CD4-positive, alpha-beta T cell (primary cell): ENCODE data around the gene PAQR4. TPM values are rescaled to one million over a fixed set of nuclear protein-coding genes. Genes with fewer than 3 reads are reported as not detected.

Source experiments
- ATAC-seq: fragments of 200-7000 bp; cut with Tn5 transposase; one replicate; pipeline ENCODE4 v1.10.0; 2022; ENCODE audit warnings: mild to moderate bottlenecking; ENCODE audit not compliant: poor library complexity
- CTCF ChIA-PET: fragments of 350-600 bp; sonication (Branson Sonifier 250); formaldehyde crosslinking; loops from one replicate; lab custom pipeline; 2021; ENCODE audit warnings: antibody characterized with exemption, inconsistent platforms; lab: Charles Lee
- POLR2A ChIA-PET: fragments of 350-600 bp; sonication (Branson Sonifier 250); formaldehyde crosslinking; loops from one replicate; lab custom pipeline; 2021; ENCODE audit warnings: antibody characterized with exemption, inconsistent platforms; lab: Charles Lee
- DNase-seq, 14 experiments: peaks; one replicate each; pipeline ENCODE4 v3.0.0-alpha.2; 2013 to 2020; ENCODE audit warnings: mixed read lengths in 2 of 14
- H3K27ac ChIP-seq, 2 donors: one replicate each; pipeline versions ENCODE4 v1.5.1 to v1.7.0; 2013; ENCODE audit warnings: low read length in 2 of 2, low read depth in 1 of 2, mild to moderate bottlenecking in 1 of 2
- H3K27me3 ChIP-seq, 2 experiments: 1 replicate in 1 of 2; 2 replicates in 1 of 2; pipeline versions ENCODE4 v1.6.1 to v1.7.0; 2013; ENCODE audit warnings: low read length in 2 of 2, control low read depth in 1 of 2, mild to moderate bottlenecking in 1 of 2, moderate library complexity in 1 of 2; ENCODE audit not compliant: insufficient read depth in 2 of 2, control insufficient read depth in 1 of 2
- H3K36me3 ChIP-seq: one replicate; pipeline ENCODE4 v1.6.1; 2013; ENCODE audit warnings: low read length, control low read depth; ENCODE audit not compliant: insufficient read depth
- H3K4me1 ChIP-seq: one replicate; pipeline ENCODE4 v1.6.1; 2013; ENCODE audit warnings: low read length, control low read depth; ENCODE audit not compliant: insufficient read depth
- H3K4me3 ChIP-seq: one replicate; pipeline ENCODE4 v1.5.1; 2013; ENCODE audit warnings: mild to moderate bottlenecking, low read length, moderate library complexity
- H3K9me3 ChIP-seq, 2 experiments: 1 replicate in 1 of 2; 2 replicates in 1 of 2; pipeline versions ENCODE4 v1.6.1 to v1.7.0; 2013; ENCODE audit warnings: low read length in 2 of 2, mild to moderate bottlenecking in 2 of 2, control low read depth in 1 of 2, moderate library complexity in 1 of 2; ENCODE audit not compliant: control insufficient read depth in 1 of 2, insufficient read depth in 1 of 2
- H3K27ac Mint-ChIP-seq: one replicate; pipeline ENCODE4 v1.8.0; 2020; ENCODE audit warnings: mixed read lengths
- H3K27me3 Mint-ChIP-seq: one replicate; pipeline ENCODE4 v1.8.0; 2021; ENCODE audit warnings: mixed read lengths
- H3K36me3 Mint-ChIP-seq: one replicate; pipeline ENCODE4 v1.8.0; 2021; ENCODE audit warnings: low read depth, mixed read lengths
- H3K4me1 Mint-ChIP-seq: one replicate; pipeline ENCODE4 v1.8.0; 2021; ENCODE audit warnings: low read depth, mixed read lengths
- H3K4me3 Mint-ChIP-seq: one replicate; pipeline ENCODE4 v1.8.0; 2020; ENCODE audit warnings: mild to moderate bottlenecking, mixed read lengths
- H3K9me3 Mint-ChIP-seq: one replicate; pipeline ENCODE4 v1.8.0; 2020; ENCODE audit warnings: mixed read lengths
- CTCF ChIP-seq: fragments of 200-600 bp; IDR thresholded peaks from one replicate; pipeline ENCODE4 v1.8.0; 2022; ENCODE audit warnings: antibody characterized with exemption, mild to moderate bottlenecking
- intact Hi-C, 2 experiments: fragments of 100-400 bp; cut with DNase I in 1 of 2; cut with micrococcal nuclease in 1 of 2; formaldehyde crosslinking; loops; one replicate each; pipeline versions ENCODE4 v1.15.1 to v1.9.0; 2023 to 2025; cut with DNase I, micrococcal nuclease
- total RNA-seq, 174 experiments: library from RNA in 2 of 174; stranded (reverse) in 2 of 174; gene quantifications; one replicate each; pipeline ENCODE4 v1.2.3 and lab custom pipeline; 2021 to 2026

The PAQR4 gene
- total RNA-seq, 2 experiments from 2014 or later: 0.39 to 0.44 TPM

DNA sequence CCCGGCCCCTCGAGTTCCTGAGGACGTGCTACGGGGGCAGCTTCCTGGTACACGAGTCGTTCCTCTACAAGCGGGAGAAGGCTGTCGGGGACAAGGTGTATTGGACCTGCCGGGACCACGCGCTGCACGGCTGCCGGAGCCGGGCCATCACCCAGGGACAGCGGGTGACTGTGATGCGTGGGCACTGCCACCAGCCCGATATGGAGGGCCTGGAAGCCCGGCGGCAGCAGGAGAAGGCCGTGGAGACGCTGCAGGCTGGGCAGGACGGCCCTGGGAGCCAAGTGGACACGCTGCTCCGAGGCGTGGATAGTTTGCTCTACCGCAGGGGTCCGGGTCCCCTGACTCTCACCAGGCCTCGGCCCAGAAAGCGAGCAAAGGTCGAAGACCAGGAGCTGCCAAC lies 36.0 kb upstream of the PAQR4 start:
- no peaks in the 10 kb centered on the region for H3K27me3 Mint-ChIP-seq
- H3K9me3 Mint-ChIP-seq: no peaks in the 10 kb centered on the region
- H3K9me3 ChIP-seq: no peaks in the 10 kb centered on the region
- no peak overlapping the region for H3K4me3 ChIP-seq
- H3K4me1 Mint-ChIP-seq: no peaks in the 10 kb centered on the region
- no peak overlapping the region for H3K4me3 Mint-ChIP-seq
- peaks cover 66% of the 10 kb centered on the region for H3K36me3 ChIP-seq
- no peak overlapping the region for H3K27ac ChIP-seq
- peak in 1 of 14 experiments; percentile 22 for DNase-seq
- no peak for ATAC-seq
- ChIA-PET POLR2A (no interaction called here), CTCF (no interaction called here)
- H3K27ac Mint-ChIP-seq: no peak overlapping the region
- H3K27me3 ChIP-seq: no peaks in the 10 kb centered on the region
- peaks cover 26% of the 10 kb centered on the region for H3K36me3 Mint-ChIP-seq
- intact Hi-C loops: no loop called here
- no peaks in the 10 kb centered on the region for H3K4me1 ChIP-seq
- no peak for TF ChIP-seq CTCF

- intact Hi-C loops: no loop called here
- DNase-seq (peak in 1 of 14 experiments; percentile 16), ATAC-seq (no peak)
- no peaks in the 10 kb centered on the region for H3K9me3 Mint-ChIP-seq
- H3K36me3 ChIP-seq: peaks cover 68% of the 10 kb centered on the region
- peaks cover 28% of the 10 kb centered on the region for H3K36me3 Mint-ChIP-seq
- ChIA-PET CTCF (no interaction called here), POLR2A (no interaction called here)
- H3K27me3 ChIP-seq: no peaks in the 10 kb centered on the region
- no peak for TF ChIP-seq CTCF
- H3K4me1 ChIP-seq: no peaks in the 10 kb centered on the region
- no peak overlapping the region for H3K27ac ChIP-seq
- no peaks in the 10 kb centered on the region for H3K9me3 ChIP-seq
- no peak overlapping the region for H3K27ac Mint-ChIP-seq
- H3K4me3 ChIP-seq: no peak overlapping the region
- H3K4me3 Mint-ChIP-seq: no peak overlapping the region
- H3K27me3 Mint-ChIP-seq: no peaks in the 10 kb centered on the region
- H3K4me1 Mint-ChIP-seq: no peaks in the 10 kb centered on the region
These were observed 35.4 kb upstream of the PAQR4 start for GRCh38 chr16:2933701-2934100.

GRCh38 chr16:2934450-2934849 lies 34.7 kb upstream of the PAQR4 start:
- no peaks in the 10 kb centered on the region for H3K4me1 Mint-ChIP-seq
- no peak for TF ChIP-seq CTCF
- DNase-seq (no peak), ATAC-seq (no peak)
- H3K27me3 Mint-ChIP-seq: no peaks in the 10 kb centered on the region
- Histone ChIP-seq H3K4me1 (no peaks in the 10 kb centered on the region), H3K36me3 (peaks cover 69% of the 10 kb centered on the region), H3K27me3 (no peaks in the 10 kb centered on the region), H3K4me3 (no peak overlapping the region), H3K27ac (no peak overlapping the region), H3K9me3 (no peaks in the 10 kb centered on the region)
- no peak overlapping the region for H3K4me3 Mint-ChIP-seq
- ChIA-PET CTCF (no interaction called here), POLR2A (no interaction called here)
- H3K36me3 Mint-ChIP-seq: peaks cover 35% of the 10 kb centered on the region
- H3K9me3 Mint-ChIP-seq: no peaks in the 10 kb centered on the region
- intact Hi-C loops: no loop called here
- no peak overlapping the region for H3K27ac Mint-ChIP-seq
